ENCODE measurements around the gene LVRN. TPM values are rescaled to one million over a fixed set of nuclear protein-coding genes. Genes with fewer than 3 reads are reported as not detected.
A peak's percentile ranks its signal among the peaks of the same experiment; 100 is the strongest.

LVRN gene
- total and polyA plus RNA-seq, 8 donors: 0.08 to 0.61 (median 0.28) TPM; not detected in 1

GRCh38 chr5:115948091-115948534 is 14.2 kb upstream of the LVRN start:
- WGBS, 2 donors: 63 to 74% methylated on average over 3 of the region's 3 CpGs
- DNase-seq (no peak), ATAC-seq (peak in 1 of 4 donors; percentile 35), FAIRE-seq (no peak)
- Histone ChIP-seq H3K27me3 (no peaks in the 10 kb centered on the region), H3K4me3 (no peak overlapping the region), H3K36me3 (no peaks in the 10 kb centered on the region), H3K27ac (no peak overlapping the region), H3K4me1 (no peaks in the 10 kb centered on the region), H3K9me3 (no peaks in the 10 kb centered on the region)
- TF ChIP-seq CTCF (IDR thresholded peaks at IDR 0.05): no peak
- intact Hi-C loops (cut with DNase I): no loop called here

GRCh38 chr5:115949096-115949495 is 13.2 kb upstream of the LVRN start:
- DNase-seq: no peak
- FAIRE-seq: no peak
- ATAC-seq: no peak
- H3K9me3 ChIP-seq: no peaks in the 10 kb centered on the region
- no peaks in the 10 kb centered on the region for H3K36me3 ChIP-seq
- H3K4me1 ChIP-seq: no peaks in the 10 kb centered on the region
- intact Hi-C loops (cut with DNase I): no loop called here
- no peaks in the 10 kb centered on the region for H3K27me3 ChIP-seq
- WGBS, 2 donors: 49 to 59% methylated on average over 1 of the region's 1 CpG
- H3K4me3 ChIP-seq: no peak overlapping the region
- no peak for TF ChIP-seq CTCF (IDR thresholded peaks at IDR 0.05)
- no peak overlapping the region for H3K27ac ChIP-seq

- no peak for FAIRE-seq
- H3K27me3 ChIP-seq: no peaks in the 10 kb centered on the region
- no peaks in the 10 kb centered on the region for H3K9me3 ChIP-seq
- 40 to 60% methylated on average over 4 of the region's 4 CpGs for WGBS, 2 donors
- peak; percentile 56 to 93 (median 75) for ATAC-seq
- intact Hi-C loops (cut with DNase I): no loop called here
- no peaks in the 10 kb centered on the region for H3K36me3 ChIP-seq
- no peak overlapping the region for H3K4me3 ChIP-seq
- peak in 1 of 6 donors; percentile 25 for DNase-seq
- peaks cover 0 to 4% (median 0%) of the 10 kb centered on the region in 3 donors for H3K4me1 ChIP-seq
- TF ChIP-seq CTCF (IDR thresholded peaks at IDR 0.05): no peak
- no peak overlapping the region for H3K27ac ChIP-seq
Measured at GRCh38 chr5:115952588-115952987, 9.7 kb upstream of the LVRN start.

- FAIRE-seq (no peak), ATAC-seq (no peak), DNase-seq (no peak)
- intact Hi-C loops (cut with DNase I): no loop called here
- TF ChIP-seq CTCF (IDR thresholded peaks at IDR 0.05): no peak
- no peak overlapping the region for H3K27ac ChIP-seq
- H3K9me3 ChIP-seq: no peaks in the 10 kb centered on the region
- no peaks in the 10 kb centered on the region for H3K36me3 ChIP-seq
- peaks cover 0 to 4% (median 0%) of the 10 kb centered on the region in 3 donors for H3K4me1 ChIP-seq
- H3K4me3 ChIP-seq: no peak overlapping the region
- peaks cover 0 to 2% (median 0%) of the 10 kb centered on the region in 4 donors for H3K27me3 ChIP-seq
Measured at GRCh38 chr5:115954144-115954543, 8.1 kb upstream of the LVRN start.

GRCh38 chr5:115956957-115957356 is 5.3 kb upstream of the LVRN start:
- DNase-seq: no peak
- no peaks in the 10 kb centered on the region for H3K36me3 ChIP-seq
- 68 to 74% methylated on average over 6 of the region's 6 CpGs for WGBS, 2 donors
- no peak overlapping the region for H3K27ac ChIP-seq
- FAIRE-seq: no peak
- no peak for TF ChIP-seq CTCF (IDR thresholded peaks at IDR 0.05)
- H3K4me1 ChIP-seq: peaks cover 0 to 4% (median 0%) of the 10 kb centered on the region in 3 donors
- no peak for ATAC-seq
- no peaks in the 10 kb centered on the region for H3K9me3 ChIP-seq
- intact Hi-C loops (cut with DNase I): no loop called here
- peaks cover 0 to 8% (median 3%) of the 10 kb centered on the region in 4 donors for H3K27me3 ChIP-seq
- H3K4me3 ChIP-seq: no peak overlapping the region
